ENCODE results near the gene MGARP. TPM values are rescaled to one million over a fixed set of nuclear protein-coding genes. Genes with fewer than 3 reads are reported as not detected.
A peak's percentile ranks its signal among the peaks of the same experiment; 100 is the strongest.
"Not testable (repeated sequence)": the region's sequence is repeated elsewhere in the genome, so short reads cannot be mapped to it uniquely, and the experiment has no call there.

The MGARP gene
- not detected in 2 replicates for total RNA-seq (2014; rRNA removed; shearing (Covaris generic); ENCODE audit: low replicate concordance)

- Histone ChIP-seq H3K9me3 (ENCODE audit: low read length) (no peaks in the 10 kb centered on the region), H3K27me3 (ENCODE audit: low read length) (no peaks in the 10 kb centered on the region), H3K36me3 (ENCODE audit: insufficient read depth, low read length) (no peaks in the 10 kb centered on the region), H2AFZ (ENCODE audit: low read length) (no peak within 1 kb of the TSS), H3K9me2 (replicated peaks; ENCODE audit: insufficient read depth, low read length) (no peaks in the 10 kb centered on the region), H3K4me1 (ENCODE audit: low read length) (no peaks in the 10 kb centered on the region), H3K9ac (ENCODE audit: low read length) (no peak within 1 kb of the TSS), H3K4me3 (ENCODE audit: low read length) (no peak within 1 kb of the TSS), H3K79me2 (ENCODE audit: low read length) (no peaks in the 10 kb centered on the region), H3K27ac (ENCODE audit: low read length) (no peak within 1 kb of the TSS), H3K4me2 (ENCODE audit: low read depth, low read length, poor library complexity, severe bottlenecking) (no peak within 1 kb of the TSS), H4K20me1 (ENCODE audit: insufficient read depth, low read depth, low read length) (no peaks in the 10 kb centered on the region)
- DNase-seq, result no peak
Measured at GRCh38 chr4:139279760-139280620, at the start of gene MGARP. MGARP (minus strand) TSS chr4:139280225; CDS start chr4:139280158, 67 bp downstream.

- Histone ChIP-seq H4K20me1 (ENCODE audit: insufficient read depth, low read depth, low read length) (peaks cover 13% of the 10 kb centered on the region; the same call in 1 of the 2 replicates), H2AFZ (ENCODE audit: low read length) (no peak overlapping the region), H3K9ac (ENCODE audit: low read length) (no peak overlapping the region), H3K4me3 (ENCODE audit: low read length) (no peak overlapping the region), H3K79me2 (ENCODE audit: low read length) (peaks cover 100% of the 10 kb centered on the region), H3K9me2 (replicated peaks; ENCODE audit: insufficient read depth, low read length) (no peaks in the 10 kb centered on the region), H3K4me2 (ENCODE audit: low read depth, low read length, poor library complexity, severe bottlenecking) (peak overlapping the region; percentile 11), H3K4me1 (ENCODE audit: low read length) (peaks cover 19% of the 10 kb centered on the region), H3K9me3 (ENCODE audit: low read length) (no peaks in the 10 kb centered on the region), H3K27ac (ENCODE audit: low read length) (peak overlapping the region; percentile 32), H3K36me3 (ENCODE audit: insufficient read depth, low read length) (peaks cover 19% of the 10 kb centered on the region; the same call in 1 of the 2 replicates), H3K27me3 (ENCODE audit: low read length) (no peaks in the 10 kb centered on the region)
- no peak for DNase-seq
Measured at GRCh38 chr4:139329665-139330200, 49.7 kb upstream of the MGARP start.

GRCh38 chr4:139324620-139325019, 44.6 kb upstream of the MGARP start:
- H3K36me3 ChIP-seq (ENCODE audit: insufficient read depth, low read length), result peaks cover 13% of the 10 kb centered on the region; the same call in 1 of the 2 replicates
- no peaks in the 10 kb centered on the region for H3K27me3 ChIP-seq (ENCODE audit: low read length)
- H3K4me1 ChIP-seq (ENCODE audit: low read length), result peaks cover 7% of the 10 kb centered on the region
- no peak for DNase-seq
- no peak overlapping the region for H3K4me3 ChIP-seq (ENCODE audit: low read length)
- H3K9ac ChIP-seq (ENCODE audit: low read length), result no peak overlapping the region
- H3K4me2 ChIP-seq (ENCODE audit: low read depth, low read length, poor library complexity, severe bottlenecking), result no peak overlapping the region
- peaks cover 100% of the 10 kb centered on the region for H3K79me2 ChIP-seq (ENCODE audit: low read length)
- H2AFZ ChIP-seq (ENCODE audit: low read length), result no peak overlapping the region
- no peaks in the 10 kb centered on the region for H3K9me2 ChIP-seq (replicated peaks; ENCODE audit: insufficient read depth, low read length)
- H3K27ac ChIP-seq (ENCODE audit: low read length), result no peak overlapping the region
- H3K9me3 ChIP-seq (ENCODE audit: low read length), result no peaks in the 10 kb centered on the region
- H4K20me1 ChIP-seq (ENCODE audit: insufficient read depth, low read depth, low read length), result peaks cover 11% of the 10 kb centered on the region; the same call in 1 of the 2 replicates

GRCh38 chr4:139322541-139322940, 42.5 kb upstream of the MGARP start:
- H3K36me3 ChIP-seq (ENCODE audit: insufficient read depth, low read length), result peaks cover 13% of the 10 kb centered on the region; the same call in 1 of the 2 replicates
- H3K27ac ChIP-seq (ENCODE audit: low read length); DNase-seq; H3K9ac ChIP-seq (ENCODE audit: low read length); H3K4me2 ChIP-seq (ENCODE audit: low read depth, low read length, poor library complexity, severe bottlenecking); H3K4me1 ChIP-seq (ENCODE audit: low read length); H2AFZ ChIP-seq (ENCODE audit: low read length); H3K9me3 ChIP-seq (ENCODE audit: low read length); H3K4me3 ChIP-seq (ENCODE audit: low read length); H3K27me3 ChIP-seq (ENCODE audit: low read length); H3K9me2 ChIP-seq (replicated peaks; ENCODE audit: insufficient read depth, low read length): not testable (repeated sequence)
- peaks cover 100% of the 10 kb centered on the region for H3K79me2 ChIP-seq (ENCODE audit: low read length)
- peaks cover 13% of the 10 kb centered on the region; the same call in 1 of the 2 replicates for H4K20me1 ChIP-seq (ENCODE audit: insufficient read depth, low read depth, low read length)

GRCh38 chr4:139322070-139322469, 42.0 kb upstream of the MGARP start:
- Histone ChIP-seq H3K36me3 (ENCODE audit: insufficient read depth, low read length) (peaks cover 13% of the 10 kb centered on the region; the same call in 1 of the 2 replicates), H4K20me1 (ENCODE audit: insufficient read depth, low read depth, low read length) (peaks cover 15% of the 10 kb centered on the region; the same call in 1 of the 2 replicates), H3K79me2 (ENCODE audit: low read length) (peaks cover 100% of the 10 kb centered on the region)
- not testable (repeated sequence) for DNase-seq; H3K4me1 ChIP-seq (ENCODE audit: low read length); H3K4me3 ChIP-seq (ENCODE audit: low read length); H3K4me2 ChIP-seq (ENCODE audit: low read depth, low read length, poor library complexity, severe bottlenecking); H3K9me2 ChIP-seq (replicated peaks; ENCODE audit: insufficient read depth, low read length); H3K9ac ChIP-seq (ENCODE audit: low read length); H3K27me3 ChIP-seq (ENCODE audit: low read length); H3K27ac ChIP-seq (ENCODE audit: low read length); H2AFZ ChIP-seq (ENCODE audit: low read length); H3K9me3 ChIP-seq (ENCODE audit: low read length)

- H2AFZ ChIP-seq (ENCODE audit: low read length), result no peak overlapping the region
- DNase-seq, result no peak
- no peaks in the 10 kb centered on the region for H3K9me3 ChIP-seq (ENCODE audit: low read length)
- no peak overlapping the region for H3K9ac ChIP-seq (ENCODE audit: low read length)
- no peaks in the 10 kb centered on the region for H3K27me3 ChIP-seq (ENCODE audit: low read length)
- H3K9me2 ChIP-seq (replicated peaks; ENCODE audit: insufficient read depth, low read length), result no peaks in the 10 kb centered on the region
- H4K20me1 ChIP-seq (ENCODE audit: insufficient read depth, low read depth, low read length), result peaks cover 20% of the 10 kb centered on the region; the same call in 1 of the 2 replicates
- H3K4me3 ChIP-seq (ENCODE audit: low read length), result no peak overlapping the region
- no peak overlapping the region for H3K4me2 ChIP-seq (ENCODE audit: low read depth, low read length, poor library complexity, severe bottlenecking)
- H3K4me1 ChIP-seq (ENCODE audit: low read length), result peaks cover 5% of the 10 kb centered on the region
- H3K79me2 ChIP-seq (ENCODE audit: low read length), result peaks cover 100% of the 10 kb centered on the region
- no peak overlapping the region for H3K27ac ChIP-seq (ENCODE audit: low read length)
- H3K36me3 ChIP-seq (ENCODE audit: insufficient read depth, low read length), result peaks cover 15% of the 10 kb centered on the region; the same call in 1 of the 2 replicates
Measured at GRCh38 chr4:139319571-139319970, 39.5 kb upstream of the MGARP start.

- Histone ChIP-seq H4K20me1 (ENCODE audit: insufficient read depth, low read depth, low read length) (peaks cover 23% of the 10 kb centered on the region; the same call in 1 of the 2 replicates), H3K27ac (ENCODE audit: low read length) (no peak overlapping the region), H3K9me3 (ENCODE audit: low read length) (no peaks in the 10 kb centered on the region), H3K9ac (ENCODE audit: low read length) (no peak overlapping the region), H3K4me1 (ENCODE audit: low read length) (peaks cover 12% of the 10 kb centered on the region), H3K9me2 (replicated peaks; ENCODE audit: insufficient read depth, low read length) (no peaks in the 10 kb centered on the region), H3K4me3 (ENCODE audit: low read length) (no peak overlapping the region), H3K4me2 (ENCODE audit: low read depth, low read length, poor library complexity, severe bottlenecking) (no peak overlapping the region), H3K36me3 (ENCODE audit: insufficient read depth, low read length) (peaks cover 25% of the 10 kb centered on the region), H3K27me3 (ENCODE audit: low read length) (no peaks in the 10 kb centered on the region), H2AFZ (ENCODE audit: low read length) (no peak overlapping the region), H3K79me2 (ENCODE audit: low read length) (peaks cover 100% of the 10 kb centered on the region)
- DNase-seq, result no peak
Measured at GRCh38 chr4:139317635-139318034, 37.6 kb upstream of the MGARP start.

- H3K4me3 ChIP-seq (ENCODE audit: low read length), result no peak overlapping the region
- no peak overlapping the region for H3K9ac ChIP-seq (ENCODE audit: low read length)
- H3K4me1 ChIP-seq (ENCODE audit: low read length), result peaks cover 21% of the 10 kb centered on the region
- no peak overlapping the region for H2AFZ ChIP-seq (ENCODE audit: low read length)
- peaks cover 29% of the 10 kb centered on the region for H3K36me3 ChIP-seq (ENCODE audit: insufficient read depth, low read length)
- no peaks in the 10 kb centered on the region for H3K27me3 ChIP-seq (ENCODE audit: low read length)
- DNase-seq, result no peak
- peaks cover 100% of the 10 kb centered on the region for H3K79me2 ChIP-seq (ENCODE audit: low read length)
- H3K9me2 ChIP-seq (replicated peaks; ENCODE audit: insufficient read depth, low read length), result no peaks in the 10 kb centered on the region
- H3K9me3 ChIP-seq (ENCODE audit: low read length), result no peaks in the 10 kb centered on the region
- no peak overlapping the region for H3K27ac ChIP-seq (ENCODE audit: low read length)
- H4K20me1 ChIP-seq (ENCODE audit: insufficient read depth, low read depth, low read length), result peaks cover 29% of the 10 kb centered on the region
- H3K4me2 ChIP-seq (ENCODE audit: low read depth, low read length, poor library complexity, severe bottlenecking), result no peak overlapping the region
Measured at GRCh38 chr4:139316733-139317132, 36.7 kb upstream of the MGARP start.

Measured in Karpas-422 (cell line).